CD4-positive, alpha-beta T cell treated with Interleukin-4 for 1 hour (primary cell): ENCODE results near the gene TIMD4.

Experiments used
- DNase-seq, 2 donors: peaks; one replicate each; pipeline ENCODE4 v3.0.0-alpha.2; 2020 to 2022

TIMD4 gene

GRCh38 chr5:156920861-156921431, 42.1 kb downstream of the TIMD4 start:
- no peak for DNase-seq

DNA sequence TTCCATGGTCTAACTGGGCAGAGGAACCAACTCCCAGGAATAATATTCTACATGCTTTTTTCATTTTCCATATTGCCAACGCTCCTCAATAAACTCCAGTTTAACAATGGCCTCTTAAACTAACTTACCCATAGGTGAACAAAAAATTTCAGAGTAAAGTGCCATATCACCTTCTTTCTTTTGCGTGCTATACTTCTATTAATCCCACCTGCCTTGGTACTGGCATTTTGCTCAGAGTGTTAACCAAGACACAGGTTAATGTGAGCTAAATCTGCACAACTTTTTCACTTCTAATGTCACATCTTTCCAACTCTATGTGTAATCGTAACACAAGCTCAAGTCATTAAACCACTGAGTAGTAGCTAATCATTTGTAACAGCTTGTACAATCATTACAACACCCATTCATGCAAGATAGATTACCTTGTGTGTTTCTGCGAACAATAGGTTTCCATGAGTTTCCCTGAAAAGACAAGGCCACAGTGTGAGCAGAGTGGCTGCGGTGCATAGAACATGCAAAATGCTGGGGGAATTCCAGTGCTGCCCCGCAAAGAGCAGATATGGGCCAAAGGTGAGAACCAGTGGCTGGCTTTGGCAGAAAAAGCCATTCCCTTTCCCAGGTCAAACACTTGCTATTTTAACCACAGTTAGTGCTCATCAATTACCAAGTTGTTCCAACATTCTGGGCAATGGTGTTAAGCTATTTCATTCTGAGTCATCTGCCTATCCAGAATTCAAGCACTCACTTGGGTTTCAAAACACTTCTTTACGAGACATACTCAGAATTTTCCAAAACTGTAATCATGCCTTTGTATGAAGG, 42.8 kb downstream of the TIMD4 start:
- DNase-seq, result peak; percentile 12 to 40

DNA sequence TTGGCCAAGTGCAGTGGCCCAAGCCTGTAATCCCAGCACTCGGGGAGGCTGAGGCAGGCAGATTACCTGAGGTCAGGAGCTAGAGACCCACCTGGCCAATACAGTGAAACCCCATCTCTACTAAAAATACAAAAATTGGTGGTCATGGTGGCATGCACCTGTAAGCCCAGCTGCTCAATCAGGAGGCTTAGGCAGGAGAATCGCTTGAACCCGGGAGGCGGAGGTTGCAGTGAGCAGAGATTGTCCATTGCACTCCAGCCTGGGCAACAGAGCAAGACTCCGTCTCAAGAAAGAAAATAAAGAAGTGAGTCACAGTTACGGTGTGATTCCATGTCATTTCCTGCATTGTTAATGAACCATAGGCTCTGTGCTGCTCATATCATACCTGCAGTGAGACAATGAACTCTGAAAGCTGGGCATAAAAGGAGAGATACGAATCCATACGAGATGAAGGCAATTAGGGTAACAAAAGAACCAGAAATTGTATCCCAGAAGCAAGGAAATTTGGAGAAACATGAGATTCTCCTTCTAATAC, 44.6 kb downstream of the TIMD4 start:
- DNase-seq, result no peak

DNA sequence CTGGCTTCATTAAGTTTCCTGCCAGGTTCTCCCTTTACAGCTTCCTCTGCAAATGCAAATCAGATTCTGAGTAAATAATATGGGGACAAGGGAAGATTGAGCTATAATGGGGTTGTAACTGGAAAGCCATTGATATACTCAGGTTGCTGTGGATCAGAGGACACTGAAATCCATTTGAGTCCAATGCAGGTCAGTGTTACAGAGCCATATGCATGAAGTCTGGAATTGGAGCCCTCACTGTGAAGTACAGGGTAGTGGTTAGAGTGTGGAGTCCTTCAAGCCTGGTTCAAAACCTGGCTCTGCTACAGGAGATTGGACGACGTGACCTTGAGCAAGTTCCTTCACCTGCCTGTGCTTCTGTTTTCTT, 48.7 kb downstream of the TIMD4 start:
- DNase-seq, result no peak

GRCh38 chr5:156913719-156914370, 49.2 kb downstream of the TIMD4 start:
- DNase-seq, result peak; percentile 47 to 55

DNA sequence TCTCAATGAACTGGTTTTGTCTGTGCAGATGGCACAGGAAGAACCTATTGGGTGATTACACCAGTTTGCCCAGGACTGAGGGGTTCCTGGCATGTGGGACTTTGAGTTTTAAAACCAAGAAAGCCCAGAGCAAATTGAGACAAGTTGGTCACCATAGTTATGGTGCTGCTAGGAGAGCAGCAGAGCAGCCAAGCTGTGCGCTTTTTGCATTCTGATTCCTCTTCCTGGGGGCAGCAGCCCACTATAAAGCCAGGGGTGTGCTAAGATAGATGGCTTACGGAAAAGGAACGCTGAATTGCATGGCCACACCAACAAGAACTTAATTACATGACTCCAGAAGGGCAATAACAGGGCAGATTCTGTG, 49.7 kb downstream of the TIMD4 start:
- no peak for DNase-seq

- no peak for DNase-seq
Measured at GRCh38 chr5:156912869-156913268, 50.2 kb downstream of the TIMD4 start.

- DNase-seq, result no peak
Measured at GRCh38 chr5:156909180-156909579, 53.8 kb downstream of the TIMD4 start.

GRCh38 chr5:156907667-156908066, 55.4 kb downstream of the TIMD4 start:
- no peak for DNase-seq

- no peak for DNase-seq
Measured at GRCh38 chr5:156906807-156907206, 56.2 kb downstream of the TIMD4 start.

GRCh38 chr5:156896546-156896945, 66.5 kb downstream of the TIMD4 start:
- DNase-seq, result no peak

DNA sequence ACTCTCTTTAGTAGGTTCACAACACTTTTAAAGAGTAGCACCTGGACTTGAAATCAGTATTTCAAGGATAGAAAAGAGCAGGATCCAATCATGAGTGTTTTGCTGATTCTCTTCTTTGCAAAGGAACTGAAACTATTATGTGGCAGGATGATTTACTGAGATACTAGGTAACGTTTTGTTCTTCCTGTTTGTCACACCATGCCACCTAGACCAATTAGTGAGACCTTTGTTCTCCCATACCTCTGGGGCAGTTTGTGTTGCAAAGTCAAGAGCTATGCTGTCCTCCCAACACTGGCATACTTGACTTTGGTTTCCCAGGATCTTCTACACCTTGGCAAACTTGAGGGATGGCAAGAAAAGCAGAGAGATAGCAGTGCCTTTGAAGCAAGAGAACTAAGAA, 69.5 kb downstream of the TIMD4 start:
- DNase-seq, result no peak

DNA sequence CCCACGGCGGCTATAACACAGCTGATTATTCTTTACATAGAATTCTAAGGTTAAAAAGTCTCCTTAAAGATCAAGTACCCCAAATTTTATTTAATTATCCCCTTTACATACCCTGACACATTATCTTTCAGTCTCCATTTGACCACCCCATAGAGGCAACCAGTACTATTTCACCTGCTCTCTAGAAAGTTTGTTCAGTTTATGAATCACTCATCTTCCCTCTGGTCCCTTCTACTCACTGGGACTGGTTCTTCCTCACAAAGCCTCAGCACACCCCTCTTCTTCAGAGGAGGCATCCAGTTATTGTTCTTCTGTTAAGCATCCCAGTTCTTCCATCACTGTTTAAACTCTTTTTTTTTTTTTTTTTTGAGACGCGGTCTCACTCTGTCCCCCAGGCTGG, 70.2 kb downstream of the TIMD4 start:
- DNase-seq, result no peak

DNA sequence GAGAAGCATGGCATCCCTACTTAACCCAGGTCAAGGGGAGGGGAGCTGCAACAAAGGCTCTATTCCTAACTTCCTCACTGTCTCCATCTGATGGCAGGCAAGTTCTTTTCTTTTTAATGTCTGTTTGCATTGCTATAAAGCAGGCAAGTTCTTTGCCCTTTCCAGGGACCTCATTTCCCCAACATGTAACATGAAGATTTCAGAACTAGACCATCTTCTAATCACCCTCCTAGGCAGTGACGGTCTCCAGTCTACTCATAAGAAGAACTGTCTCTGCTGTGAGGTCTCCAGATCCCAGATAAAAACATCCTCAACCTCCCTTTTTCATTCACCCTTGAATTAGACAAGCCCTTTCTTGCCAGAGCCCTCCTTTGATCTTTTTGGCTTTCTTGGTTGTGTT, 70.8 kb downstream of the TIMD4 start:
- peak in 1 of 2 donors; percentile 14 for DNase-seq

DNA sequence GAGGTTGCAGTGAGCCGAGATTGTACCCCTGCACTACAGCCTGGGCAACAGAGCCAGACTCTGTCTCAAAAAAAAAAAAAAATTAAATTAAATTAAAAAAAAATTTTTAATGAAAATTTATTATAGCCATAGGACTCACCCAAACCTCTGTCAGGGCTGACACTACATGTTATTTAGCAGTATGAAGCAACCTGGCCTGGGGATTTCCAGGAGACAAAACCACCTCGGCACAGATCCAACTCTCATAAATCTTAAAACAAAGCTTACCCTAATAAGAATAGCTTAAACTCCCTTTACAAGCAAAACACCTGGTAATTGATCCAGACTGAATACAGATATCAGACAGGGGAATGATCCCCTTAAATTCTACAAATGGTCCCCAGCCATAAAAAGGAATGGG, 74.5 kb downstream of the TIMD4 start:
- no peak for DNase-seq

DNA sequence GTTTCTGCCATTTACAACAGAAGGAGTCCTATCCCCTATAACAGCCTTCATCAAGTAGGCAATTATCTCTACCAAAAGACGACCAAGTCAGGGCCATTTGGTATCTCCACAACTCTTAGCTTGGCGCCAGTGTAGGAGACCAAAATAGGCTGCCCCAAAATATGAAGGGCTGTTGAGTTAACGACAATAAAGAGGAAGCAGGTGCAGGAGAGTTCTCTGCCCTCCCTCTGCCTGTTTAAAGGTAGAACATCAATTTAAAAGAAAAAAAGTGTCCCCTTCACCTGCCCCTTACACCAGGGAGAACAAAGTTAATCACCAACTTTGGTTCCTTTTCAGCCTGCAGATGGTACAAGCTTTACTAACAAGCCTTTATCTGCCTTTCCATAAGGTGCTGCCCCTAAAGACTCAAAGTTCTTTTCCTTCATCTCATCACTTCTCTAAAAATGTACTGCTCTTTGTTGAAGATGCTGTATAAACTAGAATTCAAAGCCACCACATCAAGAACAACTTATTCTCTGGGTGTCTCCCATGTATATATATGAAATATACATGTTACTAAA, 79.6 kb downstream of the TIMD4 start:
- no peak for DNase-seq

GRCh38 chr5:156879665-156880285, 83.3 kb downstream of the TIMD4 start:
- DNase-seq, result no peak

- DNase-seq, result no peak
Measured at GRCh38 chr5:156871212-156871611, 91.8 kb downstream of the TIMD4 start.

- no peak for DNase-seq
Measured at GRCh38 chr5:156870498-156870839, 92.6 kb downstream of the TIMD4 start.
